Measurements from ENCODE around the gene NCOA1. TPM values are rescaled to one million over a fixed set of nuclear protein-coding genes. Genes with fewer than 3 reads are reported as not detected.

The NCOA1 gene
- polyA plus RNA-seq, 1 donor (not counting 4 experiments of a cell fraction or from before 2014, with no cell fraction given), result 5.0 TPM

- no peak for FAIRE-seq
- dilution Hi-C loops (cut with MboI; ENCODE audit: extremely low pct_ligation_motif_present, low sequenced_read_pairs), result no loop called here
Observed at GRCh38 chr2:24544456-24545115, 53.5 kb downstream of the NCOA1 start.

GRCh38 chr2:24546669-24547068 lies 55.6 kb downstream of the NCOA1 start:
- H3K79me2 ChIP-seq (ENCODE audit: control insufficient read depth, insufficient read depth, low read length), result no peaks in the 10 kb centered on the region
- no peaks in the 10 kb centered on the region for H4K20me1 ChIP-seq (ENCODE audit: control insufficient read depth, extremely low read depth, insufficient read depth, low read length)
- dilution Hi-C loops (cut with MboI; ENCODE audit: extremely low pct_ligation_motif_present, low sequenced_read_pairs), result no loop called here
- TF ChIP-seq EZH2 (IDR thresholded peaks at IDR 0.05; ENCODE audit: low read length) (no peak), CTCF (optimal IDR thresholded peaks at IDR 0.05 in 1 of 3, IDR thresholded peaks at IDR 0.05 in 1 of 3, conservative IDR thresholded peaks at IDR 0.05 in 1 of 3; ENCODE audit: extremely low read depth in 1 of 3, insufficient read depth in 2 of 3, low read length in 3 of 3) (no peak)
- DNase-seq (ENCODE audit: low read depth, low spot score) (no peak), FAIRE-seq (no peak)
- H2AFZ ChIP-seq (ENCODE audit: control insufficient read depth, low read length), result no peak overlapping the region
- H3K4me2 ChIP-seq (ENCODE audit: control insufficient read depth, extremely low read depth, insufficient read depth, low read depth, low read length), result no peak overlapping the region
- H3K4me3 ChIP-seq (ENCODE audit: control insufficient read depth in 2 of 3, extremely low read depth in 1 of 3, insufficient read depth in 2 of 3, low read depth in 1 of 3, low read length in 3 of 3), result no peak overlapping the region
- H3K9ac ChIP-seq (ENCODE audit: control insufficient read depth, extremely low read depth, insufficient read depth, low read length), result no peak overlapping the region
- no peaks in the 10 kb centered on the region for H3K36me3 ChIP-seq (ENCODE audit: control insufficient read depth in 2 of 2, extremely low read depth in 1 of 2, insufficient read depth in 2 of 2, low read length in 2 of 2)
- H3K4me1 ChIP-seq (ENCODE audit: control insufficient read depth, extremely low read depth, insufficient read depth, low read length), result no peaks in the 10 kb centered on the region
- no peak overlapping the region for H3K27ac ChIP-seq (ENCODE audit: control insufficient read depth, insufficient read depth, low read length)
- H3K27me3 ChIP-seq (ENCODE audit: control insufficient read depth, extremely low read depth, insufficient read depth, low read length), result no peaks in the 10 kb centered on the region
- H3K9me3 ChIP-seq (ENCODE audit: control insufficient read depth, low read depth, low read length), result no peaks in the 10 kb centered on the region
- H3K9me1 ChIP-seq (ENCODE audit: control insufficient read depth, extremely low read depth, insufficient read depth, low read length), result no peaks in the 10 kb centered on the region

More at GRCh38 chr2:24544456-24545115, 53.5 kb downstream of the NCOA1 start:
- Histone ChIP-seq H3K4me2 (ENCODE audit: control insufficient read depth, extremely low read depth, insufficient read depth, low read depth, low read length) (no peak overlapping the region), H3K79me2 (ENCODE audit: control insufficient read depth, insufficient read depth, low read length) (no peaks in the 10 kb centered on the region), H3K4me1 (ENCODE audit: control insufficient read depth, extremely low read depth, insufficient read depth, low read length) (no peaks in the 10 kb centered on the region), H2AFZ (ENCODE audit: control insufficient read depth, low read length) (no peak overlapping the region), H3K9me3 (ENCODE audit: control insufficient read depth, low read depth, low read length) (no peaks in the 10 kb centered on the region), H3K27me3 (ENCODE audit: control insufficient read depth, extremely low read depth, insufficient read depth, low read length) (no peaks in the 10 kb centered on the region), H3K9ac (ENCODE audit: control insufficient read depth, extremely low read depth, insufficient read depth, low read length) (no peak overlapping the region), H4K20me1 (ENCODE audit: control insufficient read depth, extremely low read depth, insufficient read depth, low read length) (no peaks in the 10 kb centered on the region), H3K27ac (ENCODE audit: control insufficient read depth, insufficient read depth, low read length) (no peak overlapping the region), H3K4me3 (ENCODE audit: control insufficient read depth in 2 of 3, extremely low read depth in 1 of 3, insufficient read depth in 2 of 3, low read depth in 1 of 3, low read length in 3 of 3) (no peak overlapping the region), H3K9me1 (ENCODE audit: control insufficient read depth, extremely low read depth, insufficient read depth, low read length) (no peaks in the 10 kb centered on the region), H3K36me3 (ENCODE audit: control insufficient read depth in 2 of 2, extremely low read depth in 1 of 2, insufficient read depth in 2 of 2, low read length in 2 of 2) (no peaks in the 10 kb centered on the region)
- DNase-seq (ENCODE audit: low read depth, low spot score), result no peak
- TF ChIP-seq EZH2 (IDR thresholded peaks at IDR 0.05; ENCODE audit: low read length), result no peak
- TF ChIP-seq CTCF (optimal IDR thresholded peaks at IDR 0.05 in 1 of 3, IDR thresholded peaks at IDR 0.05 in 1 of 3, conservative IDR thresholded peaks at IDR 0.05 in 1 of 3; ENCODE audit: extremely low read depth in 1 of 3, insufficient read depth in 2 of 3, low read length in 3 of 3), result no peak

All from keratinocyte (primary cell).